Endothelial cell of umbilical vein (primary cell): ENCODE measurements around the gene GALNT2. TPM values are rescaled to one million over a fixed set of nuclear protein-coding genes. Genes with fewer than 3 reads are reported as not detected.

Source experiments
- BruUV-seq: library from RNA; stranded (reverse); fragments of 400-500 nt; replicated peaks from 2 replicates; lab custom pipeline; 2021; lab: Mats Ljungman, UMichigan
- CTCF ChIA-PET: fragments of 300-600, 350-600 bp; sonication (Branson Sonifier 250); formaldehyde crosslinking; loops from one replicate; lab custom pipeline; 2021; ENCODE audit warnings: antibody characterized with exemption, inconsistent platforms; lab: Charles Lee
- POLR2A ChIA-PET: fragments of 300-600, 350-600 bp; sonication (Branson Sonifier 250); formaldehyde crosslinking; loops from one replicate; lab custom pipeline; 2021; ENCODE audit warnings: antibody characterized with exemption, inconsistent platforms; lab: Charles Lee
- DNase-seq: peaks from one replicate; pipeline ENCODE4 v3.0.0-alpha.2; 2011; ENCODE audit warnings: low read depth, low spot score
- FAIRE-seq: peaks from 2 replicates; lab custom pipeline; 2011; peaks lifted over from hg19 to GRCh38; lab: Jason Lieb, UNC
- H2AFZ ChIP-seq: 2 replicates; pipeline ENCODE4 v1.6.0; 2012; ENCODE audit warnings: low read depth, low read length, control low read depth, inconsistent platforms
- H3K27ac ChIP-seq: 2 replicates; pipeline ENCODE4 v1.5.1; 2011; ENCODE audit warnings: low read depth, mild to moderate bottlenecking, control low read depth, low read length, moderate library complexity; ENCODE audit not compliant: insufficient read depth
- H3K27me3 ChIP-seq, 2 experiments: 2 replicates each; pipeline versions ENCODE4 v1.6.0 to v1.6.1; 2011; ENCODE audit warnings: low read length in 2 of 2, mixed read lengths in 1 of 2; ENCODE audit not compliant: control insufficient read depth in 2 of 2, insufficient read depth in 2 of 2
- H3K36me3 ChIP-seq, 2 experiments: 2 replicates in 1 of 2; 3 replicates in 1 of 2; pipeline ENCODE4 v1.5.1; 2011; ENCODE audit warnings: low read length in 2 of 2, mild to moderate bottlenecking in 1 of 2, moderate library complexity in 1 of 2; ENCODE audit not compliant: control insufficient read depth in 2 of 2, insufficient read depth in 2 of 2; ENCODE audit errors: extremely low read depth in 1 of 2
- H3K4me1 ChIP-seq: 3 replicates; pipeline ENCODE4 v1.5.1; 2011; ENCODE audit warnings: mild to moderate bottlenecking, low read length; ENCODE audit not compliant: control insufficient read depth, insufficient read depth; ENCODE audit errors: extremely low read depth
- H3K4me2 ChIP-seq: 2 replicates; pipeline ENCODE4 v1.6.1; 2011; ENCODE audit warnings: low read length, control low read depth, mixed read lengths; ENCODE audit not compliant: insufficient read depth
- H3K4me3 ChIP-seq, 3 experiments: fragments of 200-600 bp in 1 of 3; sonication (generic), shearing (Covaris generic) in 1 of 3; replicated peaks in 1 of 3; 2 replicates each; pipeline ENCODE4 v1.5.1; 2011 to 2016; ENCODE audit warnings: control low read depth in 3 of 3, low read length in 3 of 3, mild to moderate bottlenecking in 2 of 3, inconsistent platforms in 1 of 3, low read depth in 1 of 3, moderate library complexity in 1 of 3; ENCODE audit not compliant: insufficient read depth in 1 of 3
- H3K79me2 ChIP-seq: 2 replicates; pipeline ENCODE4 v1.6.0; 2012; ENCODE audit warnings: low read length, inconsistent platforms; ENCODE audit not compliant: control insufficient read depth, insufficient read depth
- H3K9ac ChIP-seq: replicated peaks from 2 replicates; pipeline ENCODE3; 2011; ENCODE audit warnings: low read length, control low read depth; ENCODE audit not compliant: insufficient read depth; ENCODE audit errors: extremely low read depth
- H3K9me1 ChIP-seq: replicated peaks from 3 replicates; pipeline ENCODE4 v1.6.0; 2011; ENCODE audit warnings: mild to moderate bottlenecking, low read length; ENCODE audit not compliant: control insufficient read depth, insufficient read depth; ENCODE audit errors: extremely low read depth
- H3K9me3 ChIP-seq: replicated peaks from 2 replicates; pipeline ENCODE4 v1.5.1; 2012; ENCODE audit warnings: low read length, inconsistent platforms; ENCODE audit not compliant: control insufficient read depth, insufficient read depth
- H4K20me1 ChIP-seq: replicated peaks from 2 replicates; pipeline ENCODE3; 2011; ENCODE audit warnings: mild to moderate bottlenecking, low read length; ENCODE audit not compliant: control insufficient read depth, insufficient read depth; ENCODE audit errors: extremely low read depth
- CTCF ChIP-seq, 2 donors: IDR thresholded peaks; 1 replicate in 1 of 2; 2 replicates in 1 of 2; pipeline ENCODE4 v1.5.1; 2011; ENCODE audit warnings: low read length in 2 of 2, mild to moderate bottlenecking in 2 of 2, moderate library complexity in 2 of 2, control low read depth in 1 of 2, inconsistent platforms in 1 of 2, low read depth in 1 of 2; ENCODE audit not compliant: insufficient read depth in 1 of 2; ENCODE audit errors: extremely low read depth in 1 of 2
- EZH2 ChIP-seq: IDR thresholded peaks from 2 replicates; pipeline ENCODE4 v1.6.1; 2012; ENCODE audit warnings: borderline replicate concordance, low read depth, mild to moderate bottlenecking, moderate library complexity, low read length, inconsistent platforms; ENCODE audit not compliant: severe bottlenecking
- FOS ChIP-seq: IDR thresholded peaks from 2 replicates; pipeline ENCODE4 v1.6.1; 2011; ENCODE audit warnings: mild to moderate bottlenecking, low read length, moderate library complexity, borderline replicate concordance; ENCODE audit not compliant: insufficient read depth
- GATA2 ChIP-seq: IDR thresholded peaks from 2 replicates; pipeline ENCODE4 v1.7.0; 2011; ENCODE audit warnings: low read depth, mild to moderate bottlenecking, moderate library complexity, mixed read lengths, low read length; ENCODE audit not compliant: insufficient read length, insufficient read depth
- JUN ChIP-seq: IDR thresholded peaks from 2 replicates; pipeline ENCODE4 v1.6.1; 2011; ENCODE audit warnings: borderline replicate concordance, low read depth; ENCODE audit not compliant: insufficient read length, insufficient read depth
- MAX ChIP-seq: IDR thresholded peaks from 2 replicates; pipeline ENCODE4 v1.6.1; 2011; ENCODE audit not compliant: insufficient read depth, insufficient read length
- MYC ChIP-seq: IDR thresholded peaks from one replicate; pipeline ENCODE4 v1.6.1; 2011; ENCODE audit warnings: mild to moderate bottlenecking, low read depth, low read length
- POLR2A ChIP-seq: IDR thresholded peaks from 2 replicates; pipeline ENCODE4 v1.6.1; 2012; ENCODE audit warnings: low read depth, mild to moderate bottlenecking, control low read depth, low read length
- POLR2AphosphoS5 ChIP-seq: IDR thresholded peaks from 2 replicates; pipeline ENCODE4 v1.6.1; 2012; ENCODE audit warnings: low read depth, mild to moderate bottlenecking, control low read depth, low read length, moderate library complexity; ENCODE audit not compliant: insufficient read depth
- dilution Hi-C: fragments of 300-500 bp; cut with MboI; formaldehyde crosslinking; loops from one replicate; pipeline ENCODE4 v1.15.0; 2019; ENCODE audit warnings: low sequenced_read_pairs; ENCODE audit not compliant: extremely low pct_ligation_motif_present
- intact Hi-C: fragments of 100-400 bp; cut with micrococcal nuclease; formaldehyde crosslinking; loops from one replicate; pipeline ENCODE4 v1.10.0; 2022
- polyA plus RNA-seq, 4 experiments: library from polyadenylated mRNA; depleted of rRNA in 3 of 4; stranded (reverse) in 3 of 4; unstranded in 1 of 4; fragments of >200 nt; gene quantifications; 2 replicates each; pipeline versions ENCODE4 v1.2.1 to v1.2.3, GENCODE V29; 2011 to 2012; ENCODE audit warnings: missing spikeins in 1 of 4
- total RNA-seq: library from RNA; stranded (reverse); gene quantifications from 2 replicates; pipeline ENCODE4 v1.2.3, GENCODE V29; 2021

The GALNT2 gene
- total and polyA plus RNA-seq, 2 donors (not counting 3 experiments of a cell fraction or from before 2014, with no cell fraction given) = 56.3 to 77.5 TPM

- Histone ChIP-seq H2AFZ (no peak overlapping the region), H3K27me3 (peaks cover 0 to 2% of the 10 kb centered on the region in 2 experiments), H4K20me1 (no peaks in the 10 kb centered on the region), H3K4me3 (no peak overlapping the region), H3K27ac (no peak overlapping the region), H3K9me1 (no peaks in the 10 kb centered on the region), H3K36me3 (no peaks in the 10 kb centered on the region), H3K4me1 (no peaks in the 10 kb centered on the region), H3K9me3 (no peaks in the 10 kb centered on the region), H3K4me2 (no peak overlapping the region), H3K9ac (no peak overlapping the region), H3K79me2 (no peaks in the 10 kb centered on the region)
- intact Hi-C loops (no loop called here), dilution Hi-C loops (no loop called here)
- no peak for DNase-seq
- TF ChIP-seq EZH2 (no peak), FOS (no peak), POLR2AphosphoS5 (no peak), CTCF (IDR thresholded peaks at IDR 0.05; ENCODE audit: extremely low read depth in 1 of 2, insufficient read depth in 1 of 2, low read depth in 1 of 2, low read length in 2 of 2) (no peak), JUN (no peak), GATA2 (no peak), MAX (no peak), POLR2A (no peak), MYC (no peak)
- FAIRE-seq = no peak
- POLR2A ChIA-PET = no interaction called here
- CTCF ChIA-PET = no interaction called here
- BruUV-seq = no TSS peak
Measured at GRCh38 chr1:230026139-230026538, 40.9 kb upstream of the GALNT2 start.
